NCI-H2029 (cell line): ENCODE results near the gene MTR.
"Not testable (repeated sequence)": the region's sequence is repeated elsewhere in the genome, so short reads cannot be mapped to it uniquely, and the experiment has no call there.

Experiments
- DNase-seq: peaks from one replicate; lab custom pipeline; 2025; lab: John Stamatoyannopoulos, UW

Gene MTR

DNA sequence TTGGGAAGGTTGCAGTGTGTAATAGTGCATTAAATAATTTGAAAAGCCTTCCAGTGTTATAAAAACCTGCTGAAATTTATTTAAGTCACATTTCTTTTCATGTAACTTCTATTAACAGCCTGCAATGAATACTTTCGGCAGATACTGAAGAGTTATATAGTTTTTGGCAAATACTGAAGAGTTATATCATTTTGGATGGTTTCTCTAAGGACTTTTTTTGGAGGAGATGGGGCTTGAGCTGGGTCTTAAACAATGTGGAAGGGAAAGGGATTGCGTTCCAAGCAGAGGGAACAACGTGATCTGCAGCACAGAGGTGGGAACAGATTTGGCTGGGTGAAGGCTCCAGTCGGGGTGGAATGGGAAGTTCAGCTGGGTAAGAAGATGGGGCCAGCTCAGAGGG lies 39.8 kb downstream of the MTR start:
- no peak for DNase-seq

DNA sequence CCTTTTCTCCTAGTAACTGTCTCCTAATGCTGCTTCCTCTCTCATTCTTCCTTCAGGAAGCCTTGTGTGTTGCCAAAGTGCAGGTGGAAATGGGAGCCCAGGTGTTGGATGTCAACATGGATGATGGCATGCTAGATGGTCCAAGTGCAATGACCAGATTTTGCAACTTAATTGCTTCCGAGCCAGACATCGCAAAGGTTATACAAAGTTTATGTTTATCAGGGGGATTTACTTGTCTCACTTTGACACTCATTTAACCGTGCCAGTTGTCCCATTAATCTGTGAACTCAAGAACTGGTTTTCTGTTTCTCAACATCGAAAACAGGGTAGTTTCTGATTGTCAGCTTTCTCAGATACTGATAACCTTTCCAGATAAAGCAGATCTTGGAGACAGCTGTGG lies 40.4 kb downstream of the MTR start:
- DNase-seq, result no peak

DNA sequence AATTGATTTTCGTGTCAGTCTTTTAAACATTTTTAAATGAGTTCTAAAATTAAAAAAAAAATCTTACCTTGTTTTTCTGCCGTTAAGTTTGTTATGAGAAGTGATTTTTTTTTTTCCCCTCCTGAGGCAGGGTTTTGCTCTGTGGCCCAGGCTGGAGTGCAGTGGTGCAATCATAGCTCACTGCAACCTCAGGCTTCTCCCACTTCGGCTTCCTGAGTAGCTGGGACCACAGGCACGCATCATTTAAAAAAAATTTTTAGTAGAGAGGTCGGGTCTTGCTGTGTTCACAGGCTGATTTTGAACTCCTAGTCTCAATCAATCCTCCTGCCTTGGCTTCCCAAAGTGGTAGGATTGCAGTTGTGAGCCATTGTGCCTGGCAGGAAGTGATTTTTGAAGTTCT lies 41.1 kb downstream of the MTR start:
- DNase-seq, result no peak

DNA sequence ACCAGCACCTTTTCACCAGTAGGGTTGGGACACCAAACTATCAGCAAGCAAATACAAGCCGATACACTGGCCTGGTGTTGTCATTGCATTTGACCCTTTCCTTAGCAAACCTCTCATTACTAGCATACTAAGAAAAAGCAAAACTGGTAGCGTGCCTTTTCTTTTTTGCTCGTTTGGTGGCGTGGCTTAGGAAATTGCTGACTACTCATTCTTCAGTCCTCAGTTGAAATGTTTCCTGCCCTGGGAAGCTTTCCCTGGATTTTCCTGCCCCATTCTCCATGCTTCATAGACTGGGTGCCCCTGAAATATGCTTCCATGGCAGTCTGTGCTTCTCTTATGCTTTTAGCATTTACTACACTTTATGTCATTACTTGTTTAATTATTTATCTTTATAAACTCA lies 42.0 kb downstream of the MTR start:
- DNase-seq, result no peak

DNA sequence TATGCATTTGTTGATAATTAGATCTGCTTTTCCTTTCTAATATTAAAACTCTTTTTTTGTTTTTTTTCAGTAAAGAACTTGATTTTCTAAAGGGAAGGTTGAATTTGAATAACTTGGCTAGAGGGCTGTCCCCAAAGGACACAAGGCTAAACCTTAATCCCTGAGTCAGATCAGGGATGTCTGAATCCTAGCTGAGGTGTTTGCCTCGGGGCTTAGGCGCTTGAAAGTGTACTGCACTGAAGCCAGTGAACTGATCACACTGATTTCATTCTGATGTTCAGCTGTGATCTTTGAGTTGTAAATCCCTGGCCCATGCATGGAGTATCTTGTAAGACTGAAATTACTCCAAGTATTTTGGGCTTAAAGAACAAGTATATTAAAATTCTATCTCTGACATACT lies 42.8 kb downstream of the MTR start:
- no peak for DNase-seq

DNA sequence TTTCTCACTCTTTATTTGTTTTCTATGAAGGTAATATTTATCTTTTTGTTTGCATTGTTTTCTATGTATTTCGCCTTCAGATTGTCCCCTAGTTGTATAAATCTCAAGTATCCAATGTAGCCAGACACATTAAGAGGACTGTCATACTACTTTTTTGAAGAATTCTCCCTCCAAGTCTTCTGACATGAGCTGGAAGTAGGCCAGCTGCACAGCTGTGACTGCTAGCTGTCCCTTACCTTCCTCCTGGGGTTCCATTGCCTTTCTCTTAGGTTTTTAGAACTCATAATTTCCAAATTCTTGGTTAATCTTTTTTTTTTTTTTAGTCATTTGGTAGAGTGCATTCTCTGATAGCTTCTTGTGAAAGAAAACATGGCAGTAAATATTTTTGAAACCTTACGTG lies 46.2 kb downstream of the MTR start:
- no peak for DNase-seq

DNA sequence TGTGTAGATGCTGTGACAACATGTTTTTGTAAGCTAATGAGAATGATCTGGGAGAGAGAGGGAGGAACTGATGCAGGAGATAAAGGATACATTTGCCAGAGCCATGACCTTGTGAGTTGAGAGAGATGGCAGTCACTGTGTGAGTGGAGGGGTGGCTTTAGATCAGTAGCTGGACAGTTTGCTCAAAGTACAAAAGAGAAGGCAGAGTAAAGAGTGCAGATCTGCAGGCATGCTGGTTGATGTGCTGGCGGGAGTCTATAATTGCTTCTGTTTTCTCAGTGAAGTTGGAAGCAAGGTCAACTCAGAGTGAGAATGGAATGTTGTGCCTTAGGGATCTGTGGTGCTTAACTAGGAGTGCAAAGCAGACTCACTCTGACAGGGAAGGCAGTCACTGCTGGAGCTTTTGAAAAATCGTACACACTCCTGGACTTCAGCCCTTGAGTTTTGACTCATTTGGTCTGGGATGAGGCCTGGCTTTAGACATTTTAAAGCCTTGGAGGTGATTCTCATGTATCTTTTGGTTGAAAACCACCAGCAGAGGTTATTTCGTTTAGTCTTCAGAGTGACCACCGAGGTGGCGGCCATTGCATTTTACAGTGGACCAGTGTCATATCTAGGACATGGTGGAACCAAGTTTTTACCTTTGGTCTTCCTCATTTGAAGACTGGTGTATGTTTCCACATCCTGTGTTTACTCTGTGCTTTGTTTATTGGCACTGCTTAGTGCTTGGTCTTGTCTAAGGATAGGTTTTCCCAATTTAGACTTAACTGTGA lies 49.6 kb downstream of the MTR start:
- no peak for DNase-seq

DNA sequence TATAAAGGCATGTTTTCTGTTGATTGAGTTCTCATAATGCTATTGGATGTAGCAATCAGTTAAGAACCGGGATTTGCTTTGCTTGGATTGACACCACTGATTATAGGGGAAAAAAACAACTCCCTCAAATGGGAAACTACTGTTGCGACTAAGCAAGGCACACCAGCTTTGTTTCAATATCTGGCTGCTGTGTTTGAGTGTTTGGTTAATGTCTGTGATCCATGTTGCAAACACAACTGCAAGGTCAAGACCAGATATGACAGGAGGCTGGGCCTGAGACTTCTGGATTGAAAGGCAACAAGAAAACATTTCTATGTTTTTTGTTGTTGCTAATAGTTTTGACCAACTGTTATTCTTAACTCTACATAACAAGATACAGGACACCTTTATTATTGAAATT lies 50.7 kb downstream of the MTR start:
- DNase-seq, result no peak

DNA sequence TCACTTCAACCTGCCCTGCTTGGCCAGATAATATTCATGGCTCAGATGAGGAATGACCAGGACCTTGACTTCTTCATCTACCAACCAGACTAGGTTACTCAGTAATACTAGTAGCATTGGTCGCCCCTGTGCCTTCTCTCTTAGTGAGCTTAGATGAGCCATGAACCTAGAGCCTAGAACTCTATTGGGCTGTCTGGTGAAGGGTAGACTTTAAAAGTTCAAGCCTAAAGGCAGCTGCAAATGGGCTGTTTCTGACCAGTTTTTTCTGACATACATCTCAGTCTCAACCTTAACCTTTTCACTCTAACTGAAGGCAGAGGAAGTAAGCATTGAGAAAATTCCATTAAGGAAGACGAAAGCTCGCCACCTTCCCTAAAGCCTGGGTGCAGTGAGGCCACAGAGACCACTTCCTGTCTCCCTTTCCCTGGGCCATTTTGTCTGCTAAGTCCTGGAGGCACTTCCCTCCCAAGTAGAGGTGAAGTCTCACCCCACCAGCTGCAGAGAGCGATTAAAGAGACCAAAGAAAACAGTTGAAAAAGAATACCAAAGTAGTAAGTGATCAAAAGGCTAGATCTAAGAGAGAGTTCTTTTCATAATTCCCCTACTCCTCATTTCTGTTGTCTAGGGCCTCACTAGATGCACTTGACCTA lies 53.3 kb downstream of the MTR start:
- no peak for DNase-seq

DNA sequence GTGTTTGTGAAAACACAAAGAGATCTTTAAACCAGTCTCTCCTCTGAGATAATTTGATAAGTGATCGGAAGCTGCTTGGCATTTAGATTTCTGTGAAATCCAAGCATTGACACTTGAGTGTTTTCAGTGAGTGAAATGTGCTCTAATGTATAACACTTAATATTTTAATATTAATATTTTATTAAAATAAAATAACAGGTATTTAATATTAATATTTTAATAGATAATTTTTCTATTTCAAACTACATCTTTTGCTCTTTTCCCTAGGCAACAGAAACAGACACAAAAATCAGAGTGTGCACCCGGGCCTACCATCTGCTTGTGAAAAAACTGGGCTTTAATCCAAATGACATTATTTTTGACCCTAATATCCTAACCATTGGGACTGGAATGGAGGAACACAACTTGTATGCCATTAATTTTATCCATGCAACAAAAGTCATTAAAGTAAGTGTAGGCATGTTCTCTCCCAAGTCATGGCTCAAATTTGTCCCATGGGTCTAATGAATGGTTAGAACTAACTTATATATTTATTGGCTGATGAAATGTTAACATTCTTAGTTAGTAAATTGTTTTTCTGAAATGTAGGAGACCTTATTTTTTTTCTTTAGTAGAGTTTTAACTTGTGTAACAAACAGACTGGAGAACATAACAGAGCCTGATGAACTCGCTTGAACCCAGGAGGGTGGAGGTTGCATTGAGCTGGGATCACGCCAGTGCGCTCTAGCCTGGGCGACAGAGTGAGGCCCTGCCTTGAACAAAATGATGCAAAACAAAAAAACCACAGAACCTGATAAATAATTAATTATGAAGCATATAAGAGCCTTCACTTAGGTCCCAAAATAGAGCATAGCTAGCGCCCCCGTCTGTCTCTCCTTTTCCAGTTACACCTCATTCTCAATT lies 55.2 kb downstream of the MTR start:
- DNase-seq, result no peak

DNA sequence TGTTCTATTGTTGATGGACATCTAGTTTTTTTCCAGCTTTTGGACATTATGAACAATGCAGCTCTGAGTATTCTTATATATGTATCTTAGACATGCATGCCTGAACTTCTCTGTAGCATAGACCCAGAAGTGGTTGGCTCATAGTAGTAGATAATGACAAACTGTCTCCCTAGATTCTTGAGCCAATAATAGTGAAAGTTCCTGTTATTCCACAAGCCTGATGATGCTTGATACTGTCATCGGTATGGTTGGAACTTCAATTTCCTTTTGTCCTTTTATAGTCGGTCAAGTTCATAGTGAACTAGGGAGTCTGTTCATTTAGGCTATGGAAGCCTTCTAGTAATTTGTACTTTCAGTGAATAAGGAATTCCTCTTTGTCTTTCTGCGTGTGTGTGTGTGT lies 56.8 kb downstream of the MTR start:
- no peak for DNase-seq

DNA sequence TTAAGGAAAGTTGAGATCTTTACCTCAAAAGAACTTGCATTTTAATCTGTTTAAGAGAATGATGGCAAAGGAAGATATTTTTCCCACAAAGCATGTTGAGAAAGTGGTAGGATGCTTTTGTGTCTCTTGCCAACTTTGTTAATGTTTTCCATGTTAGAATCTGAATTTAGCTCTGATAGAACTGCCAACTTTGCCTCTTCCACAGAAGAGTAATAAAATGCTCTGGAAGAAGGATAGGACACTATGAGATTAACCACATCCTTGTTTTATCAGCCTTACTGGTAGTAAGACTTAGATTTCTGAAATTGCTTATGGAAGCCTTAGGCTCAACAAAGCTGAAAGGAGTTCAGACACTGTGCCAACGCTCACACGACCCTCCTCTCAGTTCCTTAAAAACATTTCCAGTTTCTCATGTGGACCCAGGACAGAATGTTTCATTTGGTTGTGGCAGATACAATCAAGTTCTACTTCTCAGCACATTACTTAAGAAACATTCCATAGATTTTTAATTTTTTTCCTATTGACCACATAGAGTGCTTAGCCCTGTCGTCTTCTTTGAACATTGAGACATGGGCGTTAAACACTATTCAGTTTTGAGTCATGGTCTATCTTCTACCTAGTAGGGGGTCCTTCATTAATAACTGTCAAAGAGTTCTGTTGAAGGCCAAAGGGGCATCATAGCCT lies 59.0 kb downstream of the MTR start:
- DNase-seq, result no peak

DNA sequence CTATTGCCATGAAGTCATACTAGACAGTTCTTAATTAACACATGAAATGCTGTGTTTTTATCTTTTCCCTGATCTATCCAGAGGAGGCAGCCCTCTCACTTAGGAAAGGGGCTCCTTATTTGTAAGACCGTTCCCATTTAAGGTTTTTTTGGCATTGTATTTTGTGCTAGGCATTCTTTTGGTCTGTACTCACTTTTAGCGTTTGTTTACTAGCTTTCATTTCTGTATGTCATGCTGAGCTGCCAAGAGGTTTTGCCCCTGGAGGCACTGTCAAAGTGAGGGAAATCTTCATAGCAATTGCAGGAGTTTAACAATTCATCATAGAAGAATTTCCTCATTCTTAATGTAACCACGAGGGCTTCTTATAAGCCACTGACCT lies 59.5 kb downstream of the MTR start:
- no peak for DNase-seq

DNA sequence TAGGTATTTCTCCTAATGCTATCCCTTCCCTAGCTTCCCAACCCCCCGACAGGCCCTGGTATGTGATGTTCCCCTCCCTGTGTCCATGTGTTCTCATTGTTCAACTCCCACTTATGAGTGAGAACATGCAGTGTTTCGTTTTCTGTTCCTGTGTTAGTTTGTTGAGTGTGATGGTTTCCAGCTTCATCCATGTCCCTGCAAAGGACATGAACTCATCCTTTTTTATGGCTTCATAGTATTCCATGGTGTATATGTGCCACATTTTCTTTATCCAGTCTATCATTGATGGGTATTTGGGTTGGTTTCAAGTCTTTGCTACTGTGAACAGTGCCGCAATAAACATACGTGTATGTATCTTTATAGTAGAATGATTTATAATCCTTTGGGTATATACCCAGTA lies 61.6 kb downstream of the MTR start:
- not testable (repeated sequence) for DNase-seq

DNA sequence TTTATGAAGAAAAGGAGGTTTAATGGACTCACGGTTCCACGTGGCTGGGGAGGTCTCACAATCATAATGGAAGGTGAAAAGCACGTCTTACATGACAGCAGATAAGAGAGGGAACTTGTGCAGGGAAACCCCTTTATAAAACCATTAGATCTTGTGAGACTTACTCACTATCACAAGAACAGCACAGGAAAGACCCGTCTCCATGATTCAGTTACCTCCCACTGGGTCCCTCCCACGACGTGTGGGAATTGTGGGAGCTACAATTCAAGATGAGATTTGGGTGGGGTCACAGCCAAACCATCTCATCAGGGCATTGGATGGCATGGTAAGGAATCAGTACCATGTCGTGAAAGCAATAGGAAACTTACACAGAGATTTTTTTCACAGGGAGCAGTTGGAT lies 63.1 kb downstream of the MTR start:
- DNase-seq, result no peak

DNA sequence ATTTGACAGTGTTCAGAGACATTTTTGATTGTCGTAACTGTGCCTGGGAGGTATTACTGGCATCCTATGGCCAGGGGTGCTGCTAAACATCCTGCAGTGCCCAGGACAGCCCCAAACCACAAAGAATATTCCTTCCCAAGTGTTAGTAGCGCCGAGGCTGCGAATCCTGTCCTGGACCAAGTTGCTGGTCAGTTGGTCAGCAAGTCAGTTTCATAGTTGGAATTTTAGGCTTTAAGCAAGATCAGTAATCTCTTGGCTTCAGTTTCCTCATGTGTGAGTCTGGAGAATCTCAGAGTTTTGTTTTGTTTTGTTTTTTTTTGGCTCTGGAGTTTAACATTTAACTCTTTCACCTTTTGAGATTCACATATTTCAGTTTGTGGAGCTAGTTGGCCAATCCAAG lies 65.0 kb downstream of the MTR start:
- DNase-seq, result no peak

DNA sequence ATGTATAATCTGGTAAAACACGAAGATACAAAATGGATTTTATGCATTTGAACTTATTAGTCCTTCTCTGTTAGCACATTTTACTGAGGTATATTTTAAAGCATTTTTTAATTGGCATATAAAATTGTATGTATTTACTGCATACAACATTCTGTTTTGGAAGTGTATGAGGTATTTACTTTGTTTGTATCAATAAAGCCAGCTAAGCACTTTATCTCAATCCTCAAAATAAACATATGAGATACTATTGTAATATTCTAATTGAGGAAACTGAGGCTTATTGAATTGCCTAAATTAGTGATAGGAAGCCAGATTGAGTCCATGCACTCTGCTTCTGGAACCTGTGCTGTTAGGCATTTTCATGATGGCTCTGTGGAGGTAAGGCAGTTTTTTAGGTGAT lies 65.6 kb downstream of the MTR start:
- DNase-seq, result no peak

DNA sequence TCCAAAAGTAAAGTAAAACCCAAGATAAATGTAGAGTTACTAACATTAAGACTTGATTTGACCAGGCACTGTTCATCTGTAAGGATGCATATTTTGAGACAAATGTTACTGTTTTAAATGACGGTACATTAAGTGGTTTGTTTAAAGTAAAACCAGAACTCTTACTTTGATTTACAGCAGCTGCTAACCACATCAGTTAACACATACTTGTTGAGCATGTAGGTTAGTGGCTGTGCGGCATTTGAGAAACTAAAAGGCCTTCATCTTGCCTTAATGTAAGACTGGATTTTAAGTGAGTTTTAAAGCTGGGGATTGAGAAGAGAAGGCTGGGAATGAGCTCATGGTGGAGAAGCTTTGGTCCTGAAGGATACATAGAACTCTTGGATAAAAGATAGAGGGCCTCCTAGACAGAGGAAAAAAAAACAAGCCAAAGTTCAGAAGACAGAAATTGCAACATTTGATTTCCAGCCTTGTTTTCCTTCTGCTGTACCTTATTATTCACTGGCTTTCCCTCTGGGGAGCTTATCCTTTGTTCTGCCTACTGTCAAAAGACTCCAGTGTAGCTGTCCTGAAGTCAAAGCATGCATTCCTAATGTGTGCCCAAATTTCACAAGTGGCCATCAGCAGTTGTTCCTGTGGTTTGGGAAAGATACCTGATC lies 66.6 kb downstream of the MTR start:
- DNase-seq, result no peak

DNA sequence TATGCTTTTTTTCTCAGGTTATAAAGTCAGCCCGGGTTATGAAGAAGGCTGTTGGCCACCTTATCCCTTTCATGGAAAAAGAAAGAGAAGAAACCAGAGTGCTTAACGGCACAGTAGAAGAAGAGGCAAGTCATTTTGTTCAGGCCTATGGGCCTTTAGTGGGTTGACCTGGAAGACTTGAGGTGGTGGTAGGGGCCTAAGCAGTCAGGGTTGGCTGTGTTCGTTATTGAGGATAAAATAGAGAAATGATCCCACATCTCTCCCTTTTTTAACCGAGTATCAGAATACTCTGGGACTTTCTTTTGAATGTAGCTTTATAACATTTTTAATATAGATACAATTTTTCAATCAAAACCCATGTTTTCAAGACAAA lies 67.1 kb downstream of the MTR start:
- no peak for DNase-seq

DNA sequence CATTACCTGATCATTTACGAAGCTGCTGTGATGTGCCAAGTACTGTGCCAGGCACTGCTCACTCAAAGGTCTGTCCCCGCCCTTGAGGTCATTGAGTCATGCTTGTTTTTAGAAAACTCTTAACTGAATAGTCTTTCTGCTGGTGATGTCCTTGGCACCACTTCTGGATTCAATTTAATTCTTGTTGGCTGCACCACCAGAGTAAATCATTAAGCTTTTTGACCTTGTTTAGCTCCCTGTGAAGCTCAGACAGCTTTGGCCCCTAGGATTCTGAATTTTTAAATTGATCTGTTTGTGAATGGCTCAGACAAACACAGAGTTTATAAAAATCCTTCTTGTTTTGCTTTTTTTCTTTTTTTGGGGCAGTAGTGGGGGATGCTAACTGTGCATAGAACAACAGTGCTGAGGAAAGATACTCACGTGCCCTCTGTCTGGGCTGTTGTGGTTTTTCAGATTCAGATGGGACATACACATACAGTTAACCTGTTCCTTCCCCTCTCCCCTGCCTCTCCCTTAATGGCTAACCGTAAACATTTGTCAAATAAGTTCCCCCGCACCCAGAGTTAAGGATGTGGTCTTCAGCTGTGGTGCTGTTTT lies 67.6 kb downstream of the MTR start:
- DNase-seq, result no peak

DNA sequence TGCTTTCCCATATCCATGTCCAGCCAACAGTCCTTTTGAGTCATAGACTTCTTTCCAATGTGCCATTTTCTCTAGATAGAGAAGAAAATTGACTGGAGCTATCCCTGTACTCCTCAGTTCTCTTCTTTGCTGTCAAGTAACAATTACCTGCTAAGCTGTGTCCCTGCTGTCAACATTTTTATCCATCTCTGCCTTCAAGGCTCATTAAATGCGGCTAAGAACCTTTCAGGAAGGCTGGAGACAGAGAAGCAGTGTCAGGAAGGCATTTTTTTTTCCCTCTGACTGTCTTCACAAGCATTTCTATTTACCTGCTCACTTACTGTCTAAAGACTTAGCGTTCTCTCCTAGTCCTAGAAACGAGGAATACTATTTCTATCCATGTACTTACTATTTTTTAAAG lies 69.1 kb downstream of the MTR start:
- DNase-seq, result no peak
